NCI-H1436 treated with DMSO at 0.1 percent for 48 hours (cell line): ENCODE measurements around the gene SH3BP1.
"Not testable (repeated sequence)": the region's sequence is repeated elsewhere in the genome, so short reads cannot be mapped to it uniquely, and the experiment has no call there.

Source experiments
- DNase-seq: peaks from one replicate; lab custom pipeline; 2025; lab: John Stamatoyannopoulos, UW

Gene SH3BP1

GRCh38 chr22:37633625-37634416 is 5.6 kb upstream of the SH3BP1 start:
- no peak for DNase-seq

GRCh38 chr22:37634417-37634924 is 5.0 kb upstream of the SH3BP1 start:
- DNase-seq, result no peak

DNA sequence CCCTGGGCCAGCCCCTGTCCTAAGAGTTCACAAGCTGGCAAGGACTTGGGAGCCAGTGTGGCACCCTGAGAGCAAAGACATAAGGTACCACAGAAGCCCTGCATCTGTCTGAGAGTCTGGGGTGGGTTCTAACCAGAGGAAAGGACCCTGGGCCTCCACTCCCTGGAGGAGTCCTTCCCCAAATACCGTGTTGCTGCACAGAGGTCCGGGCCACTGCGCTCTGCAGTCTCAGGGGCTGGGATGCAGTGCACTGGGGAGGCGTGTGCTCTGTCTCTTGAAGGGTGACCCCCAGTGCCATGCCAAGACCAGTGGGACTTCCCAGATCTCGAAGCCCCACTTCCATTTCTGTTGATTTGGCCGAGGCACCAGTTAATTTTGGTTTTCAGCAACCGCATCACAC is 4.3 kb upstream of the SH3BP1 start:
- no peak for DNase-seq

GRCh38 chr22:37636186-37636948 is 3.1 kb upstream of the SH3BP1 start:
- DNase-seq, result no peak

- DNase-seq, result no peak
Observed at GRCh38 chr22:37636949-37637273, 2.6 kb upstream of the SH3BP1 start.

DNA sequence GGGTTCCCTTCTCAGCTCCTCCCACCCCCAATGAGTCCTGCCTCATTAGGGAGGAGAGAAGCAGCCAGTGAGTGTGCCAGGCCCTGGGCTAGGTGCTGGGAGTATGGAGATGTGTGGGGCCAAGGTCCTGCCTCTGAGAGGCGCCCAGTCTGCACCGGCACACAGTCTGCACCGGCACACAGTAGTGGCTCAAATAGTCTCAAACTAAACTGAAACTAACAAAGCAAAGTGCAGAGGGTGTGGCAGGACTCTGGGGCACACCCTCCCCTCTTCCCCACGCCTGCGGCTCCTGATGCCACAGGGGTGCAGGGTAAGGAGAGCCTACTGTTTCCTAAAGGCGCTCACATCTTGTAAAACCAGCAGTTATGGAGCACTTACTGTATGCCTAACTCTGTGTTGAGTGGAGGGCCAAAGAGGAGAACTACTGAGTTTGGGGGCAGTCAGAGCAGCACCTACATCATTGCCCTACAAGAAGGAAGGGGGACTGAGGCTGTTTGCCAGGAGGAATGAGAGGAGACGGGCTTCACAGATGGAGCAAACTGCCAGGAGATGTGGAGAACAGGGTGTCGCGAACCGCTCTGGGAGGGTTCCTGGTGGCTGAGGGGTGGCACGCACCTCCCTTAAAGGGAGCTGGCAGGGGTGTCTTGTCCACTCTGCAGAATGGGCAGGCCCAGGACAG is 939 bp upstream of the SH3BP1 start:
- no peak for DNase-seq

- DNase-seq, result no peak
Observed at GRCh38 chr22:37639771-37640590, 512 bp downstream of the SH3BP1 start.

GRCh38 chr22:37640591-37641560 is 1.4 kb downstream of the SH3BP1 start:
- no peak for DNase-seq

- no peak for DNase-seq
Observed at GRCh38 chr22:37641561-37641949, 2.1 kb downstream of the SH3BP1 start.

DNA sequence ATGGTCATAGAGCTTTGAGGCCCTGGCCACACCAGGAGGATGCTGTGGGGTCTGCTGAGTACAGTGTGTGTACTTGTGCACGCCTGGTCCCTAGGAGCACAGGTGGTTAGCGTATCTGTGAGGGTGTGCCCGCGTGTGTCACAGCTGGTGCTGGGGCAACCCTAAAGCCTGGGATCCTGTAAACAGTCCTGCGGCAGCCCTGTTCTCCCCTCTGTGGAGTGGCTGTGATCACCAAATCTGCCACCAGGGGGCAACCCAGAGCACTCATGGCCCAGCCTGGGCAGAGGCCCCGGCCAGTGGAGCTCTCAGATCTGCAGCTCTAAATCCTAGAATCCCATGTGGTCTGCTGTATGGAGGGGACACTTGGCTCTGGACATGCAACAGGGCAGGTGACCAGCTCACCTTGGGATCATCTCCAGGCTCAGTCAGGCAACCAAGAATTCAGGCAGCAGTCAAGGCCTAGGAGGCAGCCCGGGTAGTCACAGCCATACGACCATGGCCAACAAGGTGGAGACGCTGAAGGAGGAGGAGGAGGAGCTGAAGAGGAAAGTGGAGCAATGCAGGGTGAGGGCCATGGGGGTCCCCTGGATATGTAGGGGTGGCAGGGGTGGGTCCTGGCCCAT is 3.9 kb downstream of the SH3BP1 start:
- DNase-seq, result no peak

DNA sequence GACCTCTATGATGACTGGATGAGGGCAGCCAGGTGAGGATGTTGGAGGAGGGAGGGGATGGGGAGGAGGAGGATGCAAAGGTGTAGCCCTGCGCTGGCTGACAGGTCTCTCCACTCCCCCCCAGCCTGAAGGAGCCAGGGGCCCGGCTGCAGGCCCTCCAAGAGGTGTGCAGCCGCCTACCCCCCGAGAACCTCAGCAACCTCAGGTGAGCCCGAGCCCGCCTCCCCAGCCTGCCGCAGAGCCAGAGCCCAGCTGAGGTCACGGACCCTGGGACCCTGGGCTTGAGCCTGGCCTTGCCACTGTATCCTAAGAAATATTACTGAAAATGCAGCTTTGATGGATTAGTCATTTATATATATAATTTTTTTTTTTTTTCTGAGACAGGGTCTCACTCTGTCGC is 7.8 kb downstream of the SH3BP1 start:
- DNase-seq, result no peak

- no peak for DNase-seq
Observed at GRCh38 chr22:37647928-37648327, 8.5 kb downstream of the SH3BP1 start.

GRCh38 chr22:37650463-37651136 is 11.1 kb downstream of the SH3BP1 start:
- DNase-seq, result no peak

- DNase-seq, result no peak
Observed at GRCh38 chr22:37654563-37655251, 15.2 kb downstream of the SH3BP1 start.

DNA sequence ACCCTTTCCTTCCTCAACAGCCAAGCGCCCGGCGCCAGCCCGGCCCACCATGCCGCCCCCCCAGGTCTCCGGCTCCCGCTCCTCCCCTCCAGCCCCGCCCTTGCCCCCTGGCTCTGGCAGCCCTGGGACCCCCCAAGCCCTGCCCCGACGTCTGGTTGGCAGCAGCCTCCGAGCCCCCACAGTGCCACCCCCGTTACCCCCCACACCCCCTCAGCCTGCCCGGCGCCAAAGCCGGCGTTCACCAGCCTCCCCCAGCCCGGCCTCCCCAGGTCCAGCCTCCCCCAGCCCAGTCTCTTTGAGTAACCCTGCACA is 15.7 kb downstream of the SH3BP1 start:
- DNase-seq, result no peak

- DNase-seq, result not testable (repeated sequence)
Observed at GRCh38 chr22:37656583-37656982, 17.1 kb downstream of the SH3BP1 start.

DNA sequence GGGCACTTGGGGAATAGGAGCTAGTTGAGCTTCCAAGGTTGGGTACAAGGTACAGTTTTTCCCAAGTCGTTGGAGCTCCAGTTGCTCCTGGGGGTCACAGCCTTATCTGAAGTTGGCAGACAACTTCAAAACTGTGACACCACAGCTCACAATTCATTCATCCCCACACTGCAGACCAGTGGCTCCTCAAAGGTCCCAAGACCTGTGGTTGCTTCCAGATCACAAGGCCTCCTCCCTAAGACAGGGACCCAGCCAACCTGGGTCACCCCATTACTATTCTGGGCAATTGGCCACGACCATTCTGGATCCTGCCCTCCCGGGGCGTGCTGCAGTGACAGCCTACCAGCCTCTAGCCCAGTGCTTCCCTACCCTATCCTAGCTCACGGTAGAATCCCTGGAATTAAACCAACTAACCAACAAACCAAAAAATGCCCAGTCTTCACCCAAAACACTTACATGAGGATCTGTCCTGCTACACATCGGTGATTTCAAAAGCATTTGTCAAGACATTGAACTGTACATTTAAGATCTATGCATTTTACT is 18.2 kb downstream of the SH3BP1 start:
- no peak for DNase-seq

DNA sequence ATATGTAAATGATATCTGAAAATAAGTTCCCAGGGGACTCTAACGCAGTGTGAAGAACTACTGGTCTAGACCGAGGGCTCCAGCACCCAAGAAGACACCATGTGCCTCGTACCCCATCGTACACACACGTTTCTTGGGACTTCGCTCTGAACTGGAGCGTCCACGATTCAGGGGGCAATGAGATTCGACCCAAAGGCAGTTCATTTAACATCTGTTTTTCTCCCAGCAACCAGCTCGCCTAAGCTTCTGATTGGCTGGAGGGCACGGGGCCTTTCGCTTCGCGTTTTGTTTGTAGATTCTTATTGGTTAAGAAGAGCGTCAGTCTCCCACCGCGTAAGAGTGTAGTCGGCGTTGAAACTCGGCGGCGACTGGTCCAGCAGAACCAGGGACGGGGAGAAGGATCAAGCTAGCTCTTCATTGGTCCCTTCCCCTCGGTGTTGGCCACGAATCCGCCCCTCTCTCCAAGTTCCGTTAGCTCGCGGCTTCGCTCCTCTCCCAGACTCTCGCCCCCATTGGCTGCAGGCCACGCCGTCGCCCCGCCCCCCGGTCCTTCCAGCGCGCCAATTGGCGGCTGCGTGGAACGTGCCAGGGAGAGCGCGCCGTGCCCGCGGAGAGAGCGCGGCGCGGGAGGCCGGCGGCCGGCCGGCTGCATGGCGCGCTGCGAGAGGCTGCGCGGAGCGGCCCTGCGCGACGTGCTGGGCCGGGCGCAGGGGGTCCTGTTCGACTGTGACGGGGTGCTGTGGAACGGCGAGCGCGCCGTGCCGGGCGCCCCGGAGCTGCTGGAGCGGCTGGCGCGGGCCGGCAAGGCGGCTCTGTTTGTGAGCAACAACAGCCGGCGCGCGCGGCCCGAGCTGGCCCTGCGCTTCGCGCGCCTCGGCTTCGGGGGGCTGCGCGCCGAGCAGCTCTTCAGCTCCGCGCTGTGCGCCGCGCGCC is 18.9 kb downstream of the SH3BP1 start, which contains the start of gene PDXP:
TSS of gene PDXP (plus strand) at position 591 of the 933 bp plus-strand sequence. CDS start at position 651, 60 bp downstream.
- peak; percentile 98 for DNase-seq
